Posterior cingulate gyrus (tissue), 11 donors: ENCODE data around the gene RPP38.

Source experiments
- DNase-seq, 10 donors: peaks; one replicate each; pipeline versions ENCODE4 v3.0.0 to v3.0.0-alpha.2; 2020 to 2021; ENCODE audit warnings: mixed read lengths in 3 of 10
- intact Hi-C: fragments of 100-400 bp; cut with DNase I; formaldehyde crosslinking; loops from one replicate; pipeline ENCODE4 v1.15.1; 2023

The RPP38 gene

GRCh38 chr10:15106352-15107013, 9.3 kb downstream of the RPP38 start:
- intact Hi-C loops: no loop called here
- DNase-seq: peak in 9 of 10 donors; percentile 28 to 92 (median 73)

GRCh38 chr10:15112657-15113056, 15.5 kb downstream of the RPP38 start:
- intact Hi-C loops: no loop called here

GRCh38 chr10:15113766-15114165, 16.6 kb downstream of the RPP38 start:
- intact Hi-C loops: no loop called here

More at GRCh38 chr10:15112657-15113056, 15.5 kb downstream of the RPP38 start:
- DNase-seq: no peak

GRCh38 chr10:15116225-15116624, 19.1 kb downstream of the RPP38 start:
- intact Hi-C loops: no loop called here
- no peak for DNase-seq

More at GRCh38 chr10:15113766-15114165, 16.6 kb downstream of the RPP38 start:
- DNase-seq: no peak

- intact Hi-C loops: no loop called here
- no peak for DNase-seq
Observed at GRCh38 chr10:15118615-15119014, 21.5 kb downstream of the RPP38 start.

GRCh38 chr10:15120523-15120922, 23.4 kb downstream of the RPP38 start:
- no peak for DNase-seq
- intact Hi-C loops: no loop called here

GRCh38 chr10:15121707-15122106, 24.6 kb downstream of the RPP38 start:
- intact Hi-C loops: no loop called here
- no peak for DNase-seq

- no peak for DNase-seq
- intact Hi-C loops: no loop called here
Observed at GRCh38 chr10:15122477-15123030, 25.4 kb downstream of the RPP38 start.

GRCh38 chr10:15123749-15124184, 26.6 kb downstream of the RPP38 start:
- intact Hi-C loops: no loop called here
- no peak for DNase-seq

- intact Hi-C loops: no loop called here
- DNase-seq: no peak
Observed at GRCh38 chr10:15124190-15124589, 27.0 kb downstream of the RPP38 start.

GRCh38 chr10:15124908-15125307, 27.8 kb downstream of the RPP38 start:
- intact Hi-C loops: no loop called here
- no peak for DNase-seq

GRCh38 chr10:15131330-15131729, 34.2 kb downstream of the RPP38 start:
- intact Hi-C loops: no loop called here
- DNase-seq: no peak

GRCh38 chr10:15136129-15137035, 39.2 kb downstream of the RPP38 start:
- no peak for DNase-seq
- intact Hi-C loops: no loop called here

- intact Hi-C loops: no loop called here
- no peak for DNase-seq
Observed at GRCh38 chr10:15137036-15137359, 39.8 kb downstream of the RPP38 start.

GRCh38 chr10:15137636-15138035, 40.5 kb downstream of the RPP38 start:
- intact Hi-C loops: no loop called here
- DNase-seq: no peak

GRCh38 chr10:15140698-15141097, 43.5 kb downstream of the RPP38 start:
- intact Hi-C loops: no loop called here
- DNase-seq: peak in 8 of 10 donors; percentile 27 to 91 (median 32)

GRCh38 chr10:15141136-15142054, 44.2 kb downstream of the RPP38 start:
- DNase-seq: peak in 1 of 10 donors; percentile 9
- intact Hi-C loops: no loop called here

- DNase-seq: no peak
- intact Hi-C loops: no loop called here
Observed at GRCh38 chr10:15144788-15145187, 47.6 kb downstream of the RPP38 start.

- DNase-seq: no peak
- intact Hi-C loops: no loop called here
Observed at GRCh38 chr10:15146366-15146765, 49.2 kb downstream of the RPP38 start.

- no peak for DNase-seq
- intact Hi-C loops: no loop called here
Observed at GRCh38 chr10:15147594-15148392, 50.6 kb downstream of the RPP38 start.
